Stimulated activated CD4-positive, alpha-beta T cell treated with anti-CD3 and anti-CD28 coated beads, Interleukin-2, amount 100 ng/mL, for 24 hours (primary cell): ENCODE measurements around the gene MEAF6.
"Not testable (repeated sequence)": the region's sequence is repeated elsewhere in the genome, so short reads cannot be mapped to it uniquely, and the experiment has no call there.

Source experiments
- DNase-seq, 2 donors: peaks; one replicate each; pipeline ENCODE4 v3.0.0-alpha.2; 2020

Gene MEAF6

DNA sequence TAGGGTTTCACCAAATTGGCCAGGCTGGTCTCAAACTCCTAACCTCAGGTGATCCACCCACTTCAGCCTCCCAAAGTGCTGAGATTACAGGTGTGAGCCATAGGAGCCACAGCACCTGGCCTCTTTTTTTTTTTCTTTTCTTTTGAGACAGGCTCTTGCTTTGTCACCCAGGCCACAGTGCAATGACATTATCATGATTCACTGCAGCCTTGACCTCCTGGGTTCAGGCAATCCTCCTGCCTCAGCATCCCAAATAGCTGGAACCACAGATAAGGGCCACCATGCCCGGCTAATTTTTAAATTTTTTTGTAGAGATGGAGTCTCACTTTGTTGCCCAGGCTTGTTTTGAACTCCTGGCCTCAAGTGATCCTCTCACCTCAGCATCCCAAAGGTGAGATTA lies 15.3 kb upstream of the MEAF6 start:
- not testable (repeated sequence) for DNase-seq

- no peak for DNase-seq
Observed at GRCh38 chr1:37519613-37520012, 5.0 kb upstream of the MEAF6 start.

GRCh38 chr1:37518929-37519328 lies 4.4 kb upstream of the MEAF6 start:
- peak; percentile 17 to 23 for DNase-seq

GRCh38 chr1:37518241-37518640 lies 3.7 kb upstream of the MEAF6 start:
- not testable (repeated sequence) for DNase-seq

GRCh38 chr1:37517569-37517968 lies 3.0 kb upstream of the MEAF6 start:
- no peak for DNase-seq

GRCh38 chr1:37515185-37516034 lies 844 bp upstream of the MEAF6 start:
- DNase-seq, result no peak

- DNase-seq, result peak; percentile 69 to 70
Observed at GRCh38 chr1:37513795-37514349, 694 bp downstream of the MEAF6 start.

GRCh38 chr1:37509181-37509580 lies 5.4 kb downstream of the MEAF6 start:
- DNase-seq, result no peak

- no peak for DNase-seq
Observed at GRCh38 chr1:37506740-37507139, 7.8 kb downstream of the MEAF6 start.

- DNase-seq, result not testable (repeated sequence)
Observed at GRCh38 chr1:37502791-37503190, 11.8 kb downstream of the MEAF6 start.

DNA sequence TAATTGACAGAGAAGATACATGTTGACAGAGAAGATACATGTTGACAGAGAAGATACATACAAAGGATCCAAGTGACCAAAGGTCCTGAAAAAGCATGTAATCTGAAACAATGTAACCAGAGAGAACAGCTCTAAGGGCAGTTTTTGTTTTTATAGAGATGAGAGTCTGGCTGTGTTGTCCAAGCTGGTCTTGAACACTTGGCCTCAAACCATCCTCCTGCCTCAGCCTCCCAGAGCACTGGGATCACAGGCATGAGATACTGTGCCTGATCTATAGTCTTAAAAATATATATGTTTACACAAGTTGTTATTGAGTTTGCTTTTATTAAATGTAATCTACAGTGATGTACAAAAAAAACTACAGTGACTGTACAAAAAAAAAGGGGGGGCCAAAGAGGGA lies 12.5 kb downstream of the MEAF6 start:
- DNase-seq, result no peak

GRCh38 chr1:37501661-37502060 lies 12.9 kb downstream of the MEAF6 start:
- DNase-seq, result no peak

- DNase-seq, result no peak
Observed at GRCh38 chr1:37498872-37499617, 15.5 kb downstream of the MEAF6 start.

DNA sequence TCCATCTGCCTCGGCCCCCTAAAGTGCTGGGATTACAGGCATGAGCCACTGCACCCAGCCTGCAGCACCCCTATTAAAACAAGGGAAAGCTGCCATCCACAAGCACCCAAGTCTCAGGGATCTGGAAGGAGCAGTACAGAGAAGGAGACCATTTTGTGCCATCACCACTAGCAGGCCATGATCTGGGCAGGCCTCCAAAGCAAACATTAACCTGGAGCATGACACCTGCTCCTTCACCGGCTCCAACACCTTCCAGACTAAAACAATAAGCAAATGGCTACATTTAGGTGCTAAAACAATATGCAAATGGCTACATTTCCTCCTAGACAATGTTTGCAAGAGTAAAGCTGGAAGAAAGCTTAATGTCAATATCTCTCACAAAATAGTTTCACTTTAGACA lies 16.7 kb downstream of the MEAF6 start:
- DNase-seq, result no peak

- DNase-seq, result no peak
Observed at GRCh38 chr1:37495875-37496274, 18.7 kb downstream of the MEAF6 start.

- no peak for DNase-seq
Observed at GRCh38 chr1:37493336-37494098, 21.0 kb downstream of the MEAF6 start.

GRCh38 chr1:37487619-37487984 lies 27.0 kb downstream of the MEAF6 start:
- no peak for DNase-seq

DNA sequence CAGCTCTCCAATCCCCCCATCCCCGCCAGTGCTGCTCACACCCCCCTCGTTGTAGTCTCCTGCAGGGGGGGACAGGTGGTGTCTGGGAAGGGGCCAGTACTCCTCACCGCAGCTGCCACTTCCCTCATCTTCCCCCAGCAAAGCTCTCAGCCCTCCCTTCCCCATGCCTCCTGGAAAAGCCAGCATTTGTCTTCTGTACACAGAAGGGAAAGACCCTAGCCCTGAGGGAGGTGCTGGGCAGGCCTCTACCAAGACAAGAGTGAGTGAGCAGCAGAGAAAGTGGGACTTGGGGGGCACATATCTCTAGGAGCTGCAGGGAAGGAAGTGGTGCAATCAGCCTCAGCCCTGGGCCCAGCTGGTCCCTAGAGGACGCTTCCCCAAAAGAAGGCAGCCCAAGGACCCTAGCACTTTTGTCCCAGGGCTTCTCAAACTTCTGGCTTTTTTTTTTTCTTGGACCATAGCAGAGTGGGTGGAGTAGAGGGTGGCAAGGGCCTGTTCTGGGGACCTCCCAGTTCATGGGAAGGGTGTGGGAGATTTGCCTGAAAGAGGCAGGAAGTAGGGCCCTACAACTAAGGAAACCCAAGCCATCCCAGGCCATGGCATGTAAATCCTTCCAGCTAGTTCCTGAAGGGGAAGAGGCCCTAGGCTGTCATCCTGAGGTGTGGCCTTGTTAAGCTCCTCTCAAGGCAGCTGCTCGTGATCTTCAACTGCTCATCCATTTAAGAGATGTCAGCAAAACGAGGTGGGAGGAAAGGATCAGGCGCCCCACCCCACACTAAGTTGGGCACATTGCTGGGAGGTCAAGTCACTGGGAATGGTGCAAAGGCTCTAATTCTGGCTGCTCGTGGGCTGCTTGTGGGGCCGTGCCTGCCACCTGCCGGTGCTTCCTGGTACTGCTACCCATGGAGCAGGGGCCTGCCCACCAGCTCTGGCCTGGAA lies 27.6 kb downstream of the MEAF6 start:
- DNase-seq, result peak; percentile 87

- no peak for DNase-seq
Observed at GRCh38 chr1:37485902-37486679, 28.5 kb downstream of the MEAF6 start.

- DNase-seq, result no peak
Observed at GRCh38 chr1:37484325-37485051, 30.1 kb downstream of the MEAF6 start.
